Measurements from ENCODE around the gene PHYHD1. TPM values are rescaled to one million over a fixed set of nuclear protein-coding genes. Genes with fewer than 3 reads are reported as not detected.
A peak's percentile ranks its signal among the peaks of the same experiment; 100 is the strongest.

Gene PHYHD1
- total and polyA plus RNA-seq, 2 donors (not counting 1 experiment from before 2014, with no cell fraction given): 0.96 to 2.0 TPM

DNA sequence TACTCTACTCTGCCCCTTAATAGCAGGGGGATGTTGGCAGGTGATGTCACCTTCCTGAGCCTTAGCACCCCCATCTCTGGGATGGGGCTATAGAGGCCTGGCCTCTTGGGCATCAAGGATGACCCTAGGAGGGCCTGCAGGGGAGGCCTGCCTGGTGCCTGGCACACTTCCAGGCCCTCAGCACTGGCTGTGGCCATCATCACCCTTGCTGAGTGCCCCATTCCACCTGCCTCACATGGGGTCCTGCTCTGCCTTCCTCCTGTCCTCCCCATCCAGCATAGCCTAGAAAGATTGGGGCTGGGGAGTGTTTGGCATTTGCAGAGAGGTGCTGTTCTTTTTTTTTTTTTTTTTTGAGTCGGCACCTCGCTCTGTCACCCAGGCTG, 17.7 kb upstream of the PHYHD1 start:
- Histone ChIP-seq H3K4me2 (replicated peaks; ENCODE audit: low read depth, low read length, poor library complexity, severe bottlenecking) (peak overlapping the region; percentile 83), H3K4me1 (ENCODE audit: control insufficient read depth in 2 of 2, insufficient read depth in 2 of 2, low read length in 2 of 2) (peaks cover 40 to 56% of the 10 kb centered on the region in 2 donors), H3K27ac (ENCODE audit: low read length in 2 of 2) (peak overlapping the region; percentile 93), H2AFZ (ENCODE audit: insufficient read depth, low read depth, low read length, poor library complexity, severe bottlenecking) (peak overlapping the region; percentile 50), H3K4me3 (ENCODE audit: control extremely low read depth in 1 of 5, extremely low read depth in 1 of 5, insufficient read depth in 1 of 5, low read depth in 2 of 5, low read length in 4 of 5) (peak overlapping the region in 1 of 5 experiments; percentile 45), H4K20me1 (ENCODE audit: control insufficient read depth, insufficient read depth, low read length, poor library complexity, severe bottlenecking) (no peaks in the 10 kb centered on the region), H3K9me3 (ENCODE audit: control extremely low read depth in 1 of 3, control insufficient read depth in 2 of 3, insufficient read depth in 1 of 3, low read length in 2 of 3) (no peaks in the 10 kb centered on the region), H3K36me3 (replicated peaks in 1 of 2; ENCODE audit: control extremely low read depth in 1 of 2, control insufficient read depth in 1 of 2, extremely low read depth in 1 of 2, insufficient read depth in 2 of 2, low read length in 1 of 2) (peaks cover 0 to 14% of the 10 kb centered on the region in 2 experiments), H3K9ac (ENCODE audit: low read length) (peak overlapping the region; percentile 63), H3K27me3 (replicated peaks in 1 of 4; ENCODE audit: control extremely low read depth in 1 of 4, control insufficient read depth in 3 of 4, insufficient read depth in 4 of 4, low read length in 3 of 4) (no peaks in the 10 kb centered on the region), H3K79me2 (ENCODE audit: control insufficient read depth, insufficient read depth, low read length) (peaks cover 32% of the 10 kb centered on the region)
- Mint-ChIP-seq H3K27me3 (no peaks in the 10 kb centered on the region), H3K4me1 (peaks cover 36% of the 10 kb centered on the region), H3K27ac (peak overlapping the region; percentile 98), H3K9me3 (ENCODE audit: insufficient read depth) (no peaks in the 10 kb centered on the region), H3K4me3 (peak overlapping the region; percentile 74)
- intact Hi-C loops (cut with micrococcal nuclease): no loop called here
- ChIA-PET CTCF (interaction anchor here (0.7 to 2.0 kb wide), 3 partner anchors 25 to 85 kb away, joined by 5 to 9 read pairs (median 5); partner anchors contain the start of gene ENDOG), POLR2A (interaction anchor here (0.6 kb wide), 1 partner anchor 240 kb away, joined by 5 read pairs; no protein-coding TSS in a partner anchor)
- ATAC-seq (ENCODE audit: low read depth): no peak
- TF ChIP-seq EZH2 (IDR thresholded peaks at IDR 0.05; ENCODE audit: borderline replicate concordance, insufficient read depth, low read depth, low read length, poor library complexity, severe bottlenecking): no peak
- no peak for TF ChIP-seq CTCF (IDR thresholded peaks at IDR 0.05)
- WGBS (ENCODE audit: insufficient coverage): no CpG with 5 or more reads among the region's 2 CpGs
- no peak for DNase-seq

- Mint-ChIP-seq H3K4me1 (peaks cover 31% of the 10 kb centered on the region), H3K9me3 (ENCODE audit: insufficient read depth) (no peaks in the 10 kb centered on the region), H3K27me3 (no peaks in the 10 kb centered on the region), H3K4me3 (no peak overlapping the region), H3K27ac (peak overlapping the region; percentile 65)
- Histone ChIP-seq H3K36me3 (replicated peaks in 1 of 2; ENCODE audit: control extremely low read depth in 1 of 2, control insufficient read depth in 1 of 2, extremely low read depth in 1 of 2, insufficient read depth in 2 of 2, low read length in 1 of 2) (peaks cover 0 to 19% of the 10 kb centered on the region in 2 experiments), H3K4me2 (replicated peaks; ENCODE audit: low read depth, low read length, poor library complexity, severe bottlenecking) (no peak overlapping the region), H3K27ac (ENCODE audit: low read length in 2 of 2) (peak overlapping the region in 1 of 2 donors; percentile 93), H2AFZ (ENCODE audit: insufficient read depth, low read depth, low read length, poor library complexity, severe bottlenecking) (no peak overlapping the region), H4K20me1 (ENCODE audit: control insufficient read depth, insufficient read depth, low read length, poor library complexity, severe bottlenecking) (peaks cover under 1% of the 10 kb centered on the region), H3K9me3 (ENCODE audit: control extremely low read depth in 1 of 3, control insufficient read depth in 2 of 3, insufficient read depth in 1 of 3, low read length in 2 of 3) (no peaks in the 10 kb centered on the region), H3K27me3 (replicated peaks in 1 of 4; ENCODE audit: control extremely low read depth in 1 of 4, control insufficient read depth in 3 of 4, insufficient read depth in 4 of 4, low read length in 3 of 4) (no peaks in the 10 kb centered on the region), H3K4me3 (ENCODE audit: control extremely low read depth in 1 of 5, extremely low read depth in 1 of 5, insufficient read depth in 1 of 5, low read depth in 2 of 5, low read length in 4 of 5) (no peak overlapping the region), H3K9ac (ENCODE audit: low read length) (no peak overlapping the region), H3K4me1 (ENCODE audit: control insufficient read depth in 2 of 2, insufficient read depth in 2 of 2, low read length in 2 of 2) (peaks cover 33 to 46% of the 10 kb centered on the region in 2 donors), H3K79me2 (ENCODE audit: control insufficient read depth, insufficient read depth, low read length) (peaks cover 32% of the 10 kb centered on the region)
- intact Hi-C loops (cut with micrococcal nuclease): no loop called here
- no peak for ATAC-seq (ENCODE audit: low read depth)
- no peak for DNase-seq
- ChIA-PET CTCF (interaction anchor here (0.7 kb wide), 2 partner anchors 19 to 86 kb away, joined by 3 to 5 read pairs; partner anchors contain the start of gene ENDOG), POLR2A (interaction anchor here (0.6 to 0.7 kb wide), 2 partner anchors 111 to 163 kb away, joined by 3 to 6 read pairs; no protein-coding TSS in a partner anchor)
- WGBS (ENCODE audit: insufficient coverage): 100% methylated on average over 8 of the region's 10 CpGs
- TF ChIP-seq CTCF (IDR thresholded peaks at IDR 0.05) (no peak), EZH2 (IDR thresholded peaks at IDR 0.05; ENCODE audit: borderline replicate concordance, insufficient read depth, low read depth, low read length, poor library complexity, severe bottlenecking) (no peak)
Measured at GRCh38 chr9:128903871-128904620, 16.7 kb upstream of the PHYHD1 start.

All from B cell (primary cell).